ENCODE measurements around the gene OCRL.

DNA sequence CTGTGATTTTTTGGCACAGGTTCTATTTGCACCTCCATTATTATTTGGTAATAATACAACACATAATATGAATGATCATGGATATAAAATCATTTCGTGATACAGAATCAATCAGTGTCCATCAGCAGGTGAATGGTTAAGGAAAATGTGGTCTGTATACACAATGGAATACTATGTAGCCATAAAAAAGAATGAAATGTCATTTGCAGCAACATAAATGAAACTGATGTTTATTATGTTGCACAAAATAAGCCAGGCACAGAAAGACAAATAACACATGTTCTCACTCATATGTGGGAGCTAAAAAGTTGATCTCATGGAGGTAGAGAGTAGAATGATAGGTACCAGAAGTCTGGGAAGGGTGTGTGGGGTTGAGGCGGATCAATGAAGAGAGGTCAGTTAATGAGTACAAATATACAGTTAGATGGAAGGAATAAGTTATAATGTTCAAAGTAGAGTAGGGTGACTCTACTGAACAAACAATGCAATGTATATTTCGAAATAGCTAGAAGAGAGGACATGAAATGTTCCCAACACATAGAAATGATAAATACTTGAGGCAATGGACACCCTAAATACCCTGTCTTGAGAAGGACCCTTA lies 15.7 kb upstream of the OCRL start:
- TF ChIP-seq, protein P1, sequence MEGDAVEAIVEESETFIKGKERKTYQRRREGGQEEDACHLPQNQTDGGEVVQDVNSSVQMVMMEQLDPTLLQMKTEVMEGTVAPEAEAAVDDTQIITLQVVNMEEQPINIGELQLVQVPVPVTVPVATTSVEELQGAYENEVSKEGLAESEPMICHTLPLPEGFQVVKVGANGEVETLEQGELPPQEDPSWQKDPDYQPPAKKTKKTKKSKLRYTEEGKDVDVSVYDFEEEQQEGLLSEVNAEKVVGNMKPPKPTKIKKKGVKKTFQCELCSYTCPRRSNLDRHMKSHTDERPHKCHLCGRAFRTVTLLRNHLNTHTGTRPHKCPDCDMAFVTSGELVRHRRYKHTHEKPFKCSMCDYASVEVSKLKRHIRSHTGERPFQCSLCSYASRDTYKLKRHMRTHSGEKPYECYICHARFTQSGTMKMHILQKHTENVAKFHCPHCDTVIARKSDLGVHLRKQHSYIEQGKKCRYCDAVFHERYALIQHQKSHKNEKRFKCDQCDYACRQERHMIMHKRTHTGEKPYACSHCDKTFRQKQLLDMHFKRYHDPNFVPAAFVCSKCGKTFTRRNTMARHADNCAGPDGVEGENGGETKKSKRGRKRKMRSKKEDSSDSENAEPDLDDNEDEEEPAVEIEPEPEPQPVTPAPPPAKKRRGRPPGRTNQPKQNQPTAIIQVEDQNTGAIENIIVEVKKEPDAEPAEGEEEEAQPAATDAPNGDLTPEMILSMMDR (IDR thresholded peaks at IDR 0.05; ENCODE audit: insufficient read depth, low read length): no peak
- TF ChIP-seq POLR2AphosphoS5 (IDR thresholded peaks at IDR 0.05; ENCODE audit: low read depth) (no peak), REST (IDR thresholded peaks at IDR 0.05; ENCODE audit: insufficient replicate concordance, low read depth) (no peak), SPI1 (IDR thresholded peaks at IDR 0.05; ENCODE audit: borderline replicate concordance, low read depth) (no peak), GABPA (IDR thresholded peaks at IDR 0.05; ENCODE audit: low read depth) (no peak)

All from HL-60 (cell line).